Thymus (tissue), 11 donors: ENCODE measurements around the gene MON2. TPM values are rescaled to one million over a fixed set of nuclear protein-coding genes. Genes with fewer than 3 reads are reported as not detected.
A peak's percentile ranks its signal among the peaks of the same experiment; 100 is the strongest.

ENCODE experiments used
- DNase-seq, 9 donors: peaks; one replicate each; pipeline ENCODE4 v3.0.0-alpha.2; 2013; ENCODE audit warnings: low spot score in 9 of 9, low read depth in 6 of 9, missing footprints in 1 of 9
- H3K27ac ChIP-seq, 2 donors: one replicate each; pipeline ENCODE4 v1.5.1; 2013; ENCODE audit warnings: control low read depth in 1 of 2, low read depth in 1 of 2, low read length in 1 of 2, mild to moderate bottlenecking in 1 of 2, moderate library complexity in 1 of 2
- H3K27me3 ChIP-seq, 2 donors: one replicate each; pipeline ENCODE4 v1.5.1; 2013; ENCODE audit warnings: low read length in 1 of 2; ENCODE audit not compliant: control insufficient read depth in 2 of 2, insufficient read depth in 1 of 2
- H3K36me3 ChIP-seq, 2 donors: one replicate each; pipeline ENCODE4 v1.5.1; 2013; ENCODE audit warnings: low read length in 1 of 2, mild to moderate bottlenecking in 1 of 2, moderate library complexity in 1 of 2; ENCODE audit not compliant: control insufficient read depth in 2 of 2, insufficient read depth in 2 of 2
- H3K4me1 ChIP-seq, 2 donors: one replicate each; pipeline ENCODE4 v1.5.1; 2013; ENCODE audit warnings: low read length in 2 of 2; ENCODE audit not compliant: control insufficient read depth in 2 of 2, insufficient read depth in 2 of 2
- H3K4me3 ChIP-seq, 2 donors: one replicate each; pipeline ENCODE4 v1.5.1; 2013; ENCODE audit warnings: low read length in 2 of 2, control low read depth in 1 of 2, mild to moderate bottlenecking in 1 of 2
- H3K9me3 ChIP-seq, 2 donors: one replicate each; pipeline ENCODE4 v1.5.1; 2013; ENCODE audit warnings: low read length in 1 of 2, mild to moderate bottlenecking in 1 of 2; ENCODE audit not compliant: control insufficient read depth in 2 of 2, insufficient read depth in 1 of 2
- WGBS: extraction: QIAGEN DNeasy Blood & Tissue Kit; methylation state at CpG from one replicate; pipeline ENCODE4 v1.1.7; 2013; 5-methylcytosine and 5-hydroxymethylcytosine counted together
- polyA plus RNA-seq: library from polyadenylated mRNA; stranded (reverse); fragments of 200-250 nt; gene quantifications from one replicate; pipeline ENCODE4 v1.2.3, GENCODE V29; 2013
- total RNA-seq: library from RNA; stranded (reverse); fragments of 120-200 nt; gene quantifications from one replicate; pipeline ENCODE4 v1.2.4, GENCODE V29; 2013
- donor health status: healthy.

Gene MON2
- total and polyA plus RNA-seq, 2 donors: 21.4 to 32.7 TPM

DNA sequence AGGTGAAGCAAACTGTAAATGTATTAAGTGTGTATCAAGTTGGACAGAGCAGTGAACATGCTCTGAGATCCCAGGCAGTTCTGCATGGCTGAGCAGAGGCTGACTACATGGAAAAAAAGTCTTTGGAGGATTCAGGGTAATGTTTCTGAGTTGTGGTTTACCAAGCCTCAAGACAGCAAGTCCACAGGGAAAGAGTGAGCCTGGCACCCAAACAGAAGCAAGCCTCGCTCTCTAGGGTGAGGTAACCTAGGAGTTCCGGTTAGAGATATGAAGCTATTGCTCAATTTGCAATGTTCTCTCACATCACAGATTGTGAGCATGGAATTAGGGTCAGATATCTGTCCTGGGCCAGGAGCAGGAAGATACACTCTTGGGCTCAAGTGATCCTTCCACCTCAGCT is 158.6 kb downstream of the MON2 start:
- H3K4me1 ChIP-seq: no peaks in the 10 kb centered on the region
- peaks cover under 1 to 12% of the 10 kb centered on the region in 2 donors for H3K27me3 ChIP-seq
- WGBS: 91% methylated on average over 2 of the region's 2 CpGs
- H3K4me3 ChIP-seq: no peak overlapping the region
- H3K9me3 ChIP-seq: no peaks in the 10 kb centered on the region
- no peak overlapping the region for H3K27ac ChIP-seq
- H3K36me3 ChIP-seq: no peaks in the 10 kb centered on the region
- DNase-seq: no peak

DNA sequence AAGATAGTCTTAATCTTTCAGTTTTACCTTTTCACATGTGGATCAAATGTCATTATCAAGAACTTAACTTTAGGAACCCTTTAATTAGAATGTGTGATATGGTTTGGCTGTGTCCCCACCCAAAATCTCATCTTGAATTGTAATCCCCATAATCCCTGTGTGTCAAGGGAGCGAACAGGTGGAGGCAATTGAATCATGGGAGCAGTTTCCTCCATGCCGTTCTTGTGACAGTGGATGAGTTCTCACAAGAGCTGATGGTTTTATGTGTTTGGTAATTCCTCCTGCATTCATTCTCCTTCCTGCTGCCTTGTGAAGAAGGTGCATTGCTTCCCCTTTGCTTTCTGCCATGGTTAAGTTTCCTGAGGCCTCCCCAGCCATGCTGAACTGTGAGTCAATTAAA is 160.6 kb downstream of the MON2 start:
- Histone ChIP-seq H3K36me3 (no peaks in the 10 kb centered on the region), H3K27ac (no peak overlapping the region), H3K27me3 (peaks cover 5 to 32% of the 10 kb centered on the region in 2 donors), H3K4me3 (no peak overlapping the region), H3K4me1 (peaks cover 7 to 9% of the 10 kb centered on the region in 2 donors), H3K9me3 (no peaks in the 10 kb centered on the region)
- DNase-seq: no peak
- 94% methylated on average over 2 of the region's 2 CpGs for WGBS

DNA sequence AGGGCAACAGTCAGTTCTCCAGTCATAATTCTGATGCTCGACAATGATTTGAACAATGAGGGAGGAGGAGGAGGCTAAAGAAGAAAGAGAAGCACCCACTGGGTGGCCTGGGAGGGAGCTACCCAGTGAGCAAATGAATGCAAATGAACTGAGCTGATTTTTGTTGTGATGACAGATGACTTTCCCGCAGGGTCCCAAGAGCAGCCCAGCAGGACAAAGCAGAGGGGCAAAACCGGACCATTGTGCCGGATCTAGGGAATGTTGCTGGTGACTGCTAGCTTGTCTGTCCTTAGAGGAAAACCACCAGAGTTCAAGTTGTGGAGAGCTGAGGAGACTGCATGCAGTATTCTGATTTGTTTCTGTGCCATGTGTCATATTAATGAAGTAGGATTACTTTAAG is 162.8 kb downstream of the MON2 start:
- Histone ChIP-seq H3K4me1 (peaks cover 11 to 15% of the 10 kb centered on the region in 2 donors), H3K27me3 (peaks cover 6 to 49% of the 10 kb centered on the region in 2 donors), H3K9me3 (peaks cover 1 to 3% of the 10 kb centered on the region in 2 donors), H3K36me3 (no peaks in the 10 kb centered on the region), H3K4me3 (no peak overlapping the region), H3K27ac (no peak overlapping the region)
- WGBS: 94% methylated on average over 4 of the region's 4 CpGs
- no peak for DNase-seq

DNA sequence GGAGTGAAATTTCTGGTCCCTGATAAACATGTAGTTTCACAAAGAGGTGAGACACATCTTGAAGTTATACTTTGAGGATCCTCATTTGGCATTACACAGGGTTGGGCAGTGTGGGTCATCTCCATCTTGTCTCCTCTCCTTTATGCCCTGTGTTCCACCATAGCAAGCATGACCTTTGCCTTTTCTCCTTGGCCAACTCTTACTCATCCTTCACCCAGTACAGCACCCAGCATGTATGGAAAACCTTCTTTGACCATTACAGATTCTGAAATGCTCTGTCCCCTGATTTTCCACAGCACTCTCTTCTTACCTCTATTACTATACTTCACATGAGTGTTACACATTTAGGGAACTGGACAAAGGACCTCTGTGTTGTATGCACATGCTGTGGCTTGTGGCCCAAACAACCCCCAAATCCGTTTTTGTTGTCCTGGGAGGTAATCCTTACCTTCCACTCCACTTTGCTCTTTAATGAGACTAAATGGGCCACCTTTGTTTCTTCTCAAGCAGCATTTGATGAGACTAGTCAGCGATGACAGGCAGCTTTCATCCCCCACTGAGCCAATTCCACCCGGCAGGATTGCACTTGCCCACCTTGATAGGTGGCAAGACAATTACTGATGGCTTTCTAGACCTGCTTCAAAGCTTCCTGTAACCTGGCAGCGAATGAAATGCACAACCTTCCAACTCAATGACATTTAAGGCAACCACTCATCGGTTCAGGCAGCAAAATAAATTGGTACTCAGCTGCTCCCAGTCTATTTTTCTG is 163.5 kb downstream of the MON2 start:
- DNase-seq: no peak
- H3K27me3 ChIP-seq: peaks cover 6 to 49% of the 10 kb centered on the region in 2 donors
- H3K9me3 ChIP-seq: peaks cover 1 to 3% of the 10 kb centered on the region in 2 donors
- peaks cover 11 to 15% of the 10 kb centered on the region in 2 donors for H3K4me1 ChIP-seq
- no peak overlapping the region for H3K4me3 ChIP-seq
- H3K36me3 ChIP-seq: no peaks in the 10 kb centered on the region
- H3K27ac ChIP-seq: no peak overlapping the region
- 98% methylated on average over 5 of the region's 5 CpGs for WGBS

DNA sequence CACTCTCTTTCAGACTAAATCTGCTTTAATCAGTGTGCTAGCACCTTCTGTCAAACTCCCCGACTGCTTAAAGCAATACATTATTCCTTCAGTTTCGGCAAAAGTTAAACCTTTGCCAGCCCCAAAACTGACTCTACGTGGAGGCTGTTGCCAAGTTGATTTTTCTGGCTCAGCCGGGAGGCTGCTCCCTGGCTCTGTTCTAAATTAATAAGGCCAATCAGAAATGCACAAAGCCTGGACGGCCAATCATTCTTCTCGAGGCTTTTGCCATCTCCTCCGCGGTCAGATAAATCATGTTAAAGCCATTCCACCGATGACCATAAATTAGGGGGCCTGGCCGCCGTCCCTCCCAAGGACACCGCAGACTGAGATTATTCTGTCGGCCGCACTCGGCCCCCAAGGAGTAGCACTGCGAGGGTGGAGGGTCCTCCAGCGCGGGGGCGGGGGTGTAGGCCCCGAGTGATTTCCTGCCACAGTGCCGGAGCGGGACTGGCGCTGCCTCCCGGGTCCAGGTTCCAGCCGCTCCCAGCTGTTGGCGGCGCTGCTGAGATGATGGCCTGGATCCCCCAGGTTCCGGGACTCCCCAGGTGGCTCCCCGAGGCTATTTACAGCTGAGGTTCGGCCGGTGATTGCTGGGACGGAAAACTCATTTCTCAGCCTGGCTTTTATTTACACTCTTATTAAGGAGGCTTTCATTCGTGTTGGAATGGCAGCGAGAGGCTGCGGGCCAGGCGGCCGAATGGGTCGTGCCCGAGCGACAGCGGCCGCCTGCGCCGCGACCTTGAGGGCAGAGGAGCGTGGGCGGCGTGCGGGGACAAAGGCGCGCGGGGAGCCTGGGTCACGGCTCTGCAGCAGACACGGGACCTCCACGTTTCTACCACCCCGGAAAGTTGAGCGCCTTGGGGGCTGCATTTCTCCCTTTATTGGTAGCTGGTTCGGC is 165.1 kb downstream of the MON2 start:
- H3K27ac ChIP-seq: no peak overlapping the region
- H3K9me3 ChIP-seq: peaks cover 1 to 3% of the 10 kb centered on the region in 2 donors
- H3K27me3 ChIP-seq: peaks cover 6 to 49% of the 10 kb centered on the region in 2 donors
- H3K4me3 ChIP-seq: peak overlapping the region; percentile 43 to 55
- DNase-seq: peak in 4 of 9 donors; percentile 23 to 46 (median 34)
- WGBS: 4% methylated on average over 58 of the region's 58 CpGs
- H3K36me3 ChIP-seq: no peaks in the 10 kb centered on the region
- H3K4me1 ChIP-seq: peaks cover 11 to 15% of the 10 kb centered on the region in 2 donors

DNA sequence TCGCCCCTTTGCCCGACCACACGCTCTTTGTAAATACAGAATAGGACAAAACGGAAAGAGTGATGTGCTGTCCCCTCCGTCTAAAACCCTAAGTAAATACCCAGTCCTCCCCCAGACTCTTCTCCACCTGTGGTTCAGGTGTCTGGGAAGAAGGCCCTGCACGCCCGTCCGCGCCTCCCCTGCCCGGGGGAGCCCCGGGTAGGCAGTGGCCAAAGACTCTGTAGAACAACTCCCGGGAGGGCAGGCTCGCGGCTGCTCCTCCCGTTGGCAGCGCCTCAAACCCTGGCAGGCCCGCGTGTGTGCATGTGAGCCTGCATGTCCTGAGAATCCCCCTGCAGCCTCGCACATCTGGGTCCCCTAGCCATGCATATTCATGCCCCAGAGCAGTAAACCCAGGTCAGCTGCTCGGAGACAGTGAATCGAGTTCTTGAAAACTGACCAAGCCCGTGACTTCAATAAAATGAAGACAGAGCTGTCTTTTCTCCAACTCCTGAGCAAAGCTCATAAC is 165.8 kb downstream of the MON2 start:
- H3K36me3 ChIP-seq: no peaks in the 10 kb centered on the region
- peak in 1 of 9 donors; percentile 35 for DNase-seq
- H3K27ac ChIP-seq: no peak overlapping the region
- peaks cover 1 to 3% of the 10 kb centered on the region in 2 donors for H3K9me3 ChIP-seq
- H3K4me3 ChIP-seq: peak overlapping the region; percentile 43 to 55
- whole genome bisulfite sequencing: 6% methylated on average over 22 of the region's 22 CpGs
- H3K27me3 ChIP-seq: peaks cover 6 to 49% of the 10 kb centered on the region in 2 donors
- peaks cover 11 to 15% of the 10 kb centered on the region in 2 donors for H3K4me1 ChIP-seq

DNA sequence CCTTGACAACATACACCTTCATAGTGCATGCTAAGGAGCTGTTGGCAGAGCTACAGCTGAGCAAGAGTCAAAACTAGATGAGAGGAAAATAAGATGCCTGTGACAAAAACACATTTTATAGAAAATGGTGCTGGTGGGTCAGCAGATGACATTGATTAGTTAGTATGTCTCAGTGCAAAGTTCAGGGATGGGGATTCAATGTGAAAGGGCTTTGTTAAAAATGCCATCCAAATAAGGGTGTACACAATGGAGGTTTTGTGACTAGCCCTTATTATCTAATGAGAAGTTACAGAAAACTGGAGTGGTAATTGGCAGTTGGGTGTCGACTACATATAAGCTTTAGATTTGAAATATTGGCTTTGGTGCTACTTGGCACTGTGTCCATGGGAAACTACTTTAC is 169.0 kb downstream of the MON2 start:
- Histone ChIP-seq H3K9me3 (peaks cover 1 to 5% of the 10 kb centered on the region in 2 donors), H3K36me3 (no peaks in the 10 kb centered on the region), H3K4me3 (no peak overlapping the region), H3K27ac (no peak overlapping the region), H3K27me3 (peaks cover 4 to 32% of the 10 kb centered on the region in 2 donors), H3K4me1 (peaks cover 11 to 19% of the 10 kb centered on the region in 2 donors)
- 97% methylated on average over 1 of the region's 1 CpG for WGBS
- no peak for DNase-seq

DNA sequence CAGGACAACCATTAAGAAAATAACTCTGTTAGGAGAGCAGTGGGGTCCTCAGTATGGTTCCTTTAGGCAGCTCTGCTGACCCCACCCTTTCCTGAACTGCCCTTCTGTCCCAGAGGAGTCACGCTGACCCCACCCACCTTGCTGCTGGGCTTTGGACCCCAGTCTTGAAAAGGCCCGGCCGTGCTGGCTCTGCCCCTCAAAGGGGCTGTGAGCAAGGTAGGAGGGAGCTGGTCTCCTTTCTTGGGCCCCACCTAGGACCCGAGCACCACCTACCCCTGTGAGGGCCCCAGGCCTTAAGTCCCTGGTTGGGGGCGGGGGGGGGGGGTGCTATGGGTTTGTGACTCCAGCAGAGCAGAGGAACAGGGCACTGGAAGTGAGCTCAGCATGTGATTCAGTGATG is 171.1 kb downstream of the MON2 start:
- Histone ChIP-seq H3K27ac (no peak overlapping the region), H3K4me3 (no peak overlapping the region), H3K9me3 (peaks cover 1 to 2% of the 10 kb centered on the region in 2 donors), H3K4me1 (peaks cover 0 to 10% of the 10 kb centered on the region in 2 donors), H3K36me3 (no peaks in the 10 kb centered on the region), H3K27me3 (peaks cover 0 to 12% of the 10 kb centered on the region in 2 donors)
- no peak for DNase-seq
- WGBS: 97% methylated on average over 5 of the region's 5 CpGs
